Heart left ventricle (tissue), 16 donors: Measurements from ENCODE around the gene PAN3. TPM values are rescaled to one million over a fixed set of nuclear protein-coding genes. Genes with fewer than 3 reads are reported as not detected.

Source experiments
- ATAC-seq, 4 donors: fragments of 200-7000 bp; cut with Tn5 transposase; one replicate each; pipeline ENCODE4 v1.9.1; 2020 to 2022; ENCODE audit warnings: moderate library complexity in 4 of 4, mild to moderate bottlenecking in 3 of 4, moderate number of reproducible peaks in 1 of 4
- DNase-seq, 5 donors: peaks; one replicate each; pipeline ENCODE4 v3.0.0-alpha.2; 2020
- H3K27ac ChIP-seq, 12 donors: fragments of 200-600 bp; sonication (generic) in 4 of 12; one replicate each; pipeline versions ENCODE4 v1.5.0 to v1.8.0; 2016 to 2022; ENCODE audit warnings: mild to moderate bottlenecking in 2 of 12
- H3K27me3 ChIP-seq, 9 donors: fragments of 200-600 bp; sonication (generic) in 2 of 9; one replicate each; pipeline versions ENCODE4 v1.5.1 to v1.8.0; 2016 to 2022; ENCODE audit warnings: mild to moderate bottlenecking in 3 of 9
- H3K36me3 ChIP-seq, 9 donors: fragments of 200-600 bp; sonication (generic) in 2 of 9; one replicate each; pipeline versions ENCODE4 v1.5.0 to v1.8.0; 2018 to 2022; ENCODE audit warnings: mild to moderate bottlenecking in 2 of 9
- H3K4me1 ChIP-seq, 12 donors: fragments of 200-600 bp; sonication (generic) in 4 of 12; one replicate each; pipeline versions ENCODE4 v1.5.0 to v1.8.0; 2016 to 2022; ENCODE audit warnings: mild to moderate bottlenecking in 3 of 12
- H3K4me3 ChIP-seq, 12 donors: fragments of 200-600 bp; sonication (generic) in 4 of 12; one replicate each; pipeline versions ENCODE4 v1.5.0 to v1.8.0; 2017 to 2022; ENCODE audit warnings: mild to moderate bottlenecking in 9 of 12, moderate library complexity in 4 of 12
- H3K9me3 ChIP-seq, 12 donors: fragments of 200-600 bp; sonication (generic) in 4 of 12; one replicate each; pipeline versions ENCODE4 v1.5.0 to v1.8.0; 2016 to 2022; ENCODE audit warnings: mild to moderate bottlenecking in 1 of 12
- POLR2A ChIP-seq, 2 donors: fragments of 450-650 bp; IDR thresholded peaks; one replicate each; pipeline ENCODE4 v1.6.1; 2017; ENCODE audit warnings: antibody characterized with exemption in 2 of 2, mild to moderate bottlenecking in 2 of 2, moderate library complexity in 2 of 2
- WGBS, 4 donors: extraction: QIAGEN DNeasy Blood & Tissue Kit in 2 of 4; methylation state at CpG; one replicate each; pipeline versions ENCODE4 v1.1.5 to v1.1.7; 2013 to 2018; 5-methylcytosine and 5-hydroxymethylcytosine counted together
- intact Hi-C, 10 donors: fragments of 100-400 bp; cut with DNase I; formaldehyde crosslinking; loops; one replicate each; pipeline versions ENCODE4 v1.11.1 to v1.14.2; 2022
- polyA plus RNA-seq, 2 donors: library from polyadenylated mRNA; stranded (reverse); fragments of 200-250 nt; gene quantifications; one replicate each; pipeline ENCODE4 v1.2.3, GENCODE V29; 2013
- total RNA-seq, 9 donors: library from RNA; depleted of rRNA in 2 of 9; stranded (reverse); fragments of >200 nt in 2 of 9; fragmentation: NEBNext Ultra II Directional in 3 of 9; extraction: Animal tissue kit (Norgen Biotek cat#: 25700) in 3 of 9; gene quantifications; one replicate each; pipeline versions ENCODE4 v1.1.0 to v1.2.4, GENCODE V29; 2016 to 2023
- TF ChIP-seq, protein P1 (sequence below), 12 donors: fragments of 200-600 bp; sonication (generic) in 4 of 12; IDR thresholded peaks; one replicate each; pipeline versions ENCODE4 v1.5.0 to v1.8.0; 2018 to 2022; ENCODE audit warnings: antibody characterized with exemption in 12 of 12, mild to moderate bottlenecking in 5 of 12
- donor health status: ischemic (EF 13 %, LVEDD 7.1; RV severe dilation, severe dysfunction).
- donor health status: healthy with polysubstance abuse.
- donor health status: DM: no; HTN: yes; CAD: no.
- donor health status: DM: no; HTN: no; CAD: no.
- donor health status: ischemic (EF 25% LVEDD 6.9; RV normal size, moderate dysfunction).
- donor health status: ischemic (EF 25% LVEDD 5.7; RV mildly dilated, moderate dysfunction).
- donor health status: healthy.
- donor health status: DM: yes; HTN: yes; CAD: no.
- donor health status: ischemic (EF 35%, LVEDD 5.7; RV mildly dilated, moderate dysfunction).
- donor health status: nonischemic (EF 11% LVEDD 7.7; RV severe dilation, severe dysfunction).
- donor health status: DM: yes; HTN: yes; CAD: no.
- donor health status: PGD.
- donor health status: ischemic (EF 29% LVEDD 5.4; RV normal size, mild dysfunction).
- donor health status: nonischemic (EF 23%, LVEDD 6.1; RV moderate dilation, normal function).

The PAN3 gene
- total and polyA plus RNA-seq, 11 donors = 4.1 to 18.8 (median 9.2) TPM

DNA sequence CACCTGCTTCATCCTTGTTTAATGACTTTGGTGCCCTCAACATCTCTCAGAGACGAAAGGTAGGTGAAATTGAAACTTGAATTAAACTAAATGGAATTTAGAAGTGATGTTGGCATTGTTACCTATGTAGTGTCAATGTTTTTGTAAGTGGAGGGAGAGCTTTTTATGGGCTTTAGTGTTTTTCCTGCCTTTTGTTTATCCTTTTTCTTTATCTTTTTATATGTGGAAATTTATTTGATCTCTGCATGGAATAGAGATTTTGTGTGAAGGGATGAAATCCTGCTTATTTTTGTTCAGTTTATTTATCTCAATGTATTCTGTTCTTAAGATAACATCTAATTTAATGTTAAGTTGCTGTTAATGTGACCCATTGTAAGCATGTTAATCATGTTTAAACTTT is 39.5 kb downstream of the PAN3 start:
- 98 to 100% (median 98%) methylated on average over 1 of the region's 1 CpG for WGBS, 4 donors
- DNase-seq = no peak
- no peaks in the 10 kb centered on the region for H3K9me3 ChIP-seq

DNA sequence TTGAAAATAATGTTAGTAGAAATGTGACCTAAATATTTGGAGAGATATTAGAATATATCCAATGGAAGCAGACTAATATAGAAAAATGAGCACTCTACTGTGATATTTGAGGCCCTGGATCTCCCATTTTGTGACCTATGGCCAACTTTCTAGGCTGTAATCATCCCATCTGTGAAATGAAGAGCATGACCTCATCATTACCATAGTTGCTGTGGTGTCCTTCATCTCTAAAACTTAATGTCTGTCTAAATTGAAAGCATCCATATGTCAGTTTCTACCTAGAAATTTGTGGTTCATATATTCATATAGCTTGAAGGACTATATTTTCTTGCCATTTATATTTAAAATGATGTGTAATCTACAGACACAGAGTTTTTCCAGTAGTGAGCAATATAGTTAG is 41.6 kb downstream of the PAN3 start:
- ATAC-seq = no peak

More for the DNA sequence above, 39.5 kb downstream of the PAN3 start:
- Histone ChIP-seq H3K4me1 (peaks cover 0 to 3% (median 0%) of the 10 kb centered on the region in 12 donors), H3K27ac (no peak overlapping the region), H3K4me3 (no peak overlapping the region), H3K36me3 (peaks cover 0 to 46% (median 31%) of the 10 kb centered on the region in 9 donors), H3K27me3 (no peaks in the 10 kb centered on the region)
- no peak for TF ChIP-seq POLR2A (IDR thresholded peaks at IDR 0.05)
- TF ChIP-seq, protein P1, sequence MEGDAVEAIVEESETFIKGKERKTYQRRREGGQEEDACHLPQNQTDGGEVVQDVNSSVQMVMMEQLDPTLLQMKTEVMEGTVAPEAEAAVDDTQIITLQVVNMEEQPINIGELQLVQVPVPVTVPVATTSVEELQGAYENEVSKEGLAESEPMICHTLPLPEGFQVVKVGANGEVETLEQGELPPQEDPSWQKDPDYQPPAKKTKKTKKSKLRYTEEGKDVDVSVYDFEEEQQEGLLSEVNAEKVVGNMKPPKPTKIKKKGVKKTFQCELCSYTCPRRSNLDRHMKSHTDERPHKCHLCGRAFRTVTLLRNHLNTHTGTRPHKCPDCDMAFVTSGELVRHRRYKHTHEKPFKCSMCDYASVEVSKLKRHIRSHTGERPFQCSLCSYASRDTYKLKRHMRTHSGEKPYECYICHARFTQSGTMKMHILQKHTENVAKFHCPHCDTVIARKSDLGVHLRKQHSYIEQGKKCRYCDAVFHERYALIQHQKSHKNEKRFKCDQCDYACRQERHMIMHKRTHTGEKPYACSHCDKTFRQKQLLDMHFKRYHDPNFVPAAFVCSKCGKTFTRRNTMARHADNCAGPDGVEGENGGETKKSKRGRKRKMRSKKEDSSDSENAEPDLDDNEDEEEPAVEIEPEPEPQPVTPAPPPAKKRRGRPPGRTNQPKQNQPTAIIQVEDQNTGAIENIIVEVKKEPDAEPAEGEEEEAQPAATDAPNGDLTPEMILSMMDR (IDR thresholded peaks at IDR 0.05) = no peak
- intact Hi-C loops = no loop called here
- ATAC-seq = no peak

DNA sequence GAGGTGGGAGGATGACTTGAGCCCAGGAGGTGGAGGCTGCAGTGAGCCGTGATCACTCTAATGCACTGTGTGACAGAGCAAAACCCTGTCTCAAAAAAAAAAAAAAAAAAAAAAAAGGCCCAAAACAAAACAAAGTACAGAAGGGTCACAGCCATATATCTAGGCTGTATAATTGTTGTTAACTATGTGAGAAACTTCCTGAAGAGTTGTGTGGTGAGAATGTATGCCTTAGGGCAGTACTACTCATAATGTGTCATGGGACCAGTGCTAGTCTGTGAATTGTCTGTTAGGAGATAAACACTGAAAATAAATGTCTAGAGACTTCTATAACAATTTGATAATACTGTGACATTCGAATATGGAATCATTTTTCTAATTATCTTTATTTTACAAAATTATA is 43.1 kb downstream of the PAN3 start:
- no peak for TF ChIP-seq POLR2A (IDR thresholded peaks at IDR 0.05)
- TF ChIP-seq, protein P1 (IDR thresholded peaks at IDR 0.05) = no peak
- intact Hi-C loops = no loop called here
- Histone ChIP-seq H3K4me3 (no peak overlapping the region), H3K27ac (no peak overlapping the region), H3K4me1 (peaks cover 0 to 18% (median 6%) of the 10 kb centered on the region in 12 donors), H3K27me3 (no peaks in the 10 kb centered on the region), H3K9me3 (no peaks in the 10 kb centered on the region), H3K36me3 (peaks cover 0 to 30% (median 16%) of the 10 kb centered on the region in 9 donors)
- 86 to 91% (median 87%) methylated on average over 2 of the region's 2 CpGs for WGBS, 4 donors
- ATAC-seq = no peak
- no peak for DNase-seq

More for the DNA sequence above, 41.6 kb downstream of the PAN3 start:
- Histone ChIP-seq H3K9me3 (no peaks in the 10 kb centered on the region), H3K27me3 (no peaks in the 10 kb centered on the region), H3K4me1 (peaks cover 0 to 10% (median 3%) of the 10 kb centered on the region in 12 donors), H3K4me3 (no peak overlapping the region), H3K36me3 (peaks cover 0 to 39% (median 21%) of the 10 kb centered on the region in 9 donors), H3K27ac (no peak overlapping the region)
- DNase-seq = no peak
- no peak for TF ChIP-seq POLR2A (IDR thresholded peaks at IDR 0.05)
- TF ChIP-seq, protein P1 (IDR thresholded peaks at IDR 0.05) = no peak
- intact Hi-C loops = no loop called here

DNA sequence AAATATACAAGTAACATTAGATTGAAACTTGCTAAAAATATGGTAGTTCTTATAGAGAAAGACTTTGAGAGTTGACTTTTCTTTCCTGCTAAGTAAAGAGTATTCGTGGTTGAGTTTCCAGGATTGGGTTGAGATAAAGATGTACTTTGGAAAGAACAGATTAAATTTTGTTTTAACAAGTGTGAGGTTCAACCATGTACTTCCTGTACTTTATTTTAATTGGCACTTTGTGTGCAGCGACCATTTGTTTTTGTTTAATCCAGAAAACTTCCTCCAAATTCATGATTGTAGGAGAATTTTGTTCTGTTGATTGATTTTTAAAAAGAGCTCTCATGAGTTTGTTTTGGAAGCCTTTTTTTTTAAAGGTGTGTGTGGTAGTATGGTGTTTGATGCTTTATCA is 46.9 kb downstream of the PAN3 start:
- Histone ChIP-seq H3K4me3 (no peak overlapping the region), H3K27me3 (no peaks in the 10 kb centered on the region), H3K27ac (peak overlapping the region in 3 of 12 donors; percentile 7 to 12 (median 7)), H3K9me3 (no peaks in the 10 kb centered on the region), H3K4me1 (peaks cover 0 to 18% (median 6%) of the 10 kb centered on the region in 12 donors), H3K36me3 (peaks cover 0 to 18% (median 0%) of the 10 kb centered on the region in 9 donors)
- intact Hi-C loops = no loop called here
- DNase-seq = no peak
- TF ChIP-seq, protein P1 (IDR thresholded peaks at IDR 0.05) = no peak
- TF ChIP-seq POLR2A (IDR thresholded peaks at IDR 0.05) = no peak
- 19 to 44% (median 26%) methylated on average over 2 of the region's 2 CpGs for WGBS, 4 donors
- peak in 1 of 4 donors; percentile 54 for ATAC-seq
